Breast epithelium (tissue), 4 donors: Measurements from ENCODE around the gene SCGB1C1. TPM values are rescaled to one million over a fixed set of nuclear protein-coding genes. Genes with fewer than 3 reads are reported as not detected.

Experiments
- DNase-seq, 2 donors: peaks; one replicate each; pipeline ENCODE4 v3.0.0-alpha.2; 2019; ENCODE audit warnings: low spot score in 2 of 2
- H3K27ac ChIP-seq, 2 donors: fragments of 200-600 bp; sonication (generic) in 1 of 2; one replicate each; pipeline ENCODE4 v1.5.1; 2016 to 2019; ENCODE audit warnings: mild to moderate bottlenecking in 1 of 2
- H3K27me3 ChIP-seq, 2 donors: fragments of 200-600 bp; sonication (generic) in 1 of 2; one replicate each; pipeline versions ENCODE4 v1.5.1 to v1.6.0; 2017 to 2019; ENCODE audit warnings: control low read depth in 1 of 2, mild to moderate bottlenecking in 1 of 2
- H3K36me3 ChIP-seq: fragments of 200-600 bp; one replicate; pipeline ENCODE4 v1.5.1; 2019
- H3K4me1 ChIP-seq, 2 donors: fragments of 200-600 bp; sonication (generic); one replicate each; pipeline ENCODE4 v1.5.1; 2016 to 2019; ENCODE audit warnings: control low read depth in 1 of 2
- H3K4me3 ChIP-seq, 3 donors: fragments of 200-600 bp; sonication (generic); 1 replicate in 2 of 3; 2 replicates in 1 of 3; pipeline ENCODE4 v1.5.1; 2016 to 2019; ENCODE audit warnings: mild to moderate bottlenecking in 3 of 3, moderate library complexity in 2 of 3
- H3K9me3 ChIP-seq, 2 donors: fragments of 200-600 bp; sonication (generic) in 1 of 2; one replicate each; pipeline ENCODE4 v1.5.1; 2016 to 2019; ENCODE audit warnings: control low read depth in 1 of 2
- POLR2A ChIP-seq: fragments of 450-650 bp; IDR thresholded peaks from one replicate; pipeline ENCODE4 v1.6.1; 2016; ENCODE audit warnings: antibody characterized with exemption, mild to moderate bottlenecking, moderate library complexity
- POLR2AphosphoS5 ChIP-seq, 3 donors: sonication (generic); formaldehyde crosslinking; IDR thresholded peaks; one replicate each; pipeline ENCODE4 v1.6.1; 2017; ENCODE audit warnings: antibody characterized with exemption in 3 of 3
- intact Hi-C: fragments of 100-400 bp; cut with DNase I; formaldehyde crosslinking; loops from one replicate; pipeline ENCODE4 v1.15.1; 2023; ENCODE audit warnings: low total_unique reads
- total RNA-seq, 3 donors: library from RNA; depleted of rRNA; stranded (reverse); fragments of >200 nt; gene quantifications; one replicate each; pipeline ENCODE4 v1.1.0, GENCODE V29; 2016
- TF ChIP-seq, protein P1 (sequence below), 3 donors: fragments of 450-650 bp; IDR thresholded peaks; one replicate each; pipeline ENCODE4 v1.5.1; 2016 to 2017; ENCODE audit warnings: antibody characterized with exemption in 3 of 3, mild to moderate bottlenecking in 3 of 3, moderate library complexity in 3 of 3

Gene SCGB1C1
- total RNA-seq, 3 donors from 2014 or later = not detected

DNA sequence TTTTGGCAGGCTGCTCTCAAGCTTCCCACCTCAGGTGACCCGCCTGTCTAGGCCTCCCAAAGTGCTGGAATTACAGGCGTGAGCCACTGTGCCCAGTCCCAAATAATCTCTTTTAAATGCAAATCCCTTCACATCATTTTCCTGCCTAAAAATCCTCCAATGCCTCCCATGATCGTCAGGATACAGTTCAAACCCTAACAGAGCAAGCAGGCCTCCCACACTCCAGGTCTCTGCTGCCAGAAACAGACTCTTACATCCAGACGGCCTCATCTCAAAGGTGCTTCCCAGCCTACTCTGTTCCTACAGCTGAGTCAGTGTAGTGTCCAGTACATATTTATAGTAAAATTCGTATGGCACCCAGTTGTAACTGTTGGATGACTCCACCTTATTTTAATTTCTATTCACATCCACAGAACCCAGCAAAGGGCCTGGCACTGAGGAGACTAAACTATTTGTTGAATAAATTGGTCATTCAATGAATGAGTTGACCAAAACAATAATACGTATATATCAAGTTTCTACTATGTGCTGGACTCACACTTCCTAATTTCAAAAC is 35.0 kb downstream of the SCGB1C1 start:
- H3K27me3 ChIP-seq = no peaks in the 10 kb centered on the region
- H3K4me3 ChIP-seq = no peak overlapping the region

GRCh38 chr11:230431-230830 is 37.6 kb downstream of the SCGB1C1 start:
- no peak for DNase-seq
- no peak overlapping the region for H3K27ac ChIP-seq
- no peak overlapping the region for H3K4me3 ChIP-seq
- H3K4me1 ChIP-seq = peaks cover 0 to 6% of the 10 kb centered on the region in 2 donors
- H3K27me3 ChIP-seq = no peaks in the 10 kb centered on the region
- intact Hi-C loops = no loop called here
- no peaks in the 10 kb centered on the region for H3K36me3 ChIP-seq
- no peaks in the 10 kb centered on the region for H3K9me3 ChIP-seq
- no peak for TF ChIP-seq POLR2A
- TF ChIP-seq POLR2AphosphoS5 (IDR thresholded peaks at IDR 0.05) = no peak

More for the DNA sequence above, 35.0 kb downstream of the SCGB1C1 start:
- Histone ChIP-seq H3K4me1 (no peaks in the 10 kb centered on the region), H3K36me3 (no peaks in the 10 kb centered on the region), H3K27ac (no peak overlapping the region), H3K9me3 (no peaks in the 10 kb centered on the region)
- intact Hi-C loops = no loop called here
- TF ChIP-seq POLR2AphosphoS5 (IDR thresholded peaks at IDR 0.05) (no peak), POLR2A (no peak)
- TF ChIP-seq, protein P1, sequence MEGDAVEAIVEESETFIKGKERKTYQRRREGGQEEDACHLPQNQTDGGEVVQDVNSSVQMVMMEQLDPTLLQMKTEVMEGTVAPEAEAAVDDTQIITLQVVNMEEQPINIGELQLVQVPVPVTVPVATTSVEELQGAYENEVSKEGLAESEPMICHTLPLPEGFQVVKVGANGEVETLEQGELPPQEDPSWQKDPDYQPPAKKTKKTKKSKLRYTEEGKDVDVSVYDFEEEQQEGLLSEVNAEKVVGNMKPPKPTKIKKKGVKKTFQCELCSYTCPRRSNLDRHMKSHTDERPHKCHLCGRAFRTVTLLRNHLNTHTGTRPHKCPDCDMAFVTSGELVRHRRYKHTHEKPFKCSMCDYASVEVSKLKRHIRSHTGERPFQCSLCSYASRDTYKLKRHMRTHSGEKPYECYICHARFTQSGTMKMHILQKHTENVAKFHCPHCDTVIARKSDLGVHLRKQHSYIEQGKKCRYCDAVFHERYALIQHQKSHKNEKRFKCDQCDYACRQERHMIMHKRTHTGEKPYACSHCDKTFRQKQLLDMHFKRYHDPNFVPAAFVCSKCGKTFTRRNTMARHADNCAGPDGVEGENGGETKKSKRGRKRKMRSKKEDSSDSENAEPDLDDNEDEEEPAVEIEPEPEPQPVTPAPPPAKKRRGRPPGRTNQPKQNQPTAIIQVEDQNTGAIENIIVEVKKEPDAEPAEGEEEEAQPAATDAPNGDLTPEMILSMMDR (IDR thresholded peaks at IDR 0.05) = no peak
- DNase-seq = no peak

DNA sequence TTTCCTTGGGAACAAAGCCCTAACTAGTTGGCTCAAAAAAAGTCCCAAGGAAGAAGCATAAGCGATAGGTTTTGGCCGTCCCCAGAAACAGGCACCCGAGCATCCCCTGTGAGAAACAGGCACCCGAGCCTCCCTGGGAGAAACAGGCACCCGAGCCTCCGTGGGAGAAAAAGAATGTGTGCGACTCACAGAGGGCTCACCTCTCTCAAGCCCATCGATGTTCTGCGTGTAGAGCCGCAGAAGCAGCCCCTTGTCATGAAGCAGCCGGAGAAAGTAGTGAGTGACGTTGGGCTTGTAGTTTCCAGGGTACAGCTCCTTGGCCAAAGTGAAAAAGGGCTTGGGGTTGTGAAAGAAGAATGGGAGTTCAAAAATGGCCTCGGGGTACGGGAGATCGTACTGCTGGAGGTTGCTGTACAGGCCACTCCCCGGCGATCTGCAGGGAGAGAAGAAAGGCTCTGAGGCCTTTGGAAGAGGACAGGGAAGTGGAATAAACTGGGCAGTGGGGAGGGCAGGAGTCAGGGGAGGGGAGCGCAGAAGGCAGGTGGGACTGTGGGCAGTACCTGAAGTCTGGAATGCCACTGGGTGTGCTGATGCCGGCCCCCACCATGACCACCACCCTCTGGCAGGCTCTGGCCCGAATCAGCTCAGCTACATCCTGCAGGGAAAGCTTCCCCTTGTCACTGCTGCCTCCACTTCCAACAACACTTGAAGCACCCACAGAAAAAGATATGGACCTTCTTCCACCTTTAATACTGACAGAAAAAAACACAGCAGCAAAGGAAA is 40.1 kb downstream of the SCGB1C1 start:
- DNase-seq = peak in 1 of 2 donors; percentile 53
- Histone ChIP-seq H3K36me3 (no peaks in the 10 kb centered on the region), H3K4me1 (peaks cover under 1 to 12% of the 10 kb centered on the region in 2 donors), H3K4me3 (peak overlapping the region in 2 of 3 donors; percentile 8 to 22), H3K27ac (peak overlapping the region; percentile 43 to 66), H3K9me3 (no peaks in the 10 kb centered on the region), H3K27me3 (no peaks in the 10 kb centered on the region)
- TF ChIP-seq POLR2A = no peak
- TF ChIP-seq POLR2AphosphoS5 (IDR thresholded peaks at IDR 0.05) = no peak
- TF ChIP-seq, protein P1 (IDR thresholded peaks at IDR 0.05) = no peak
- intact Hi-C loops = no loop called here

- H3K27ac ChIP-seq = peak overlapping the region in 1 of 2 donors; percentile 96
- DNase-seq = peak in 1 of 2 donors; percentile 30
These were observed 42.3 kb downstream of the SCGB1C1 start for GRCh38 chr11:235180-235579.

GRCh38 chr11:235609-235996 is 42.7 kb downstream of the SCGB1C1 start:
- H3K9me3 ChIP-seq = no peaks in the 10 kb centered on the region
- no peaks in the 10 kb centered on the region for H3K36me3 ChIP-seq
- intact Hi-C loops = no loop called here
- no peak for TF ChIP-seq POLR2A
- no peak for TF ChIP-seq POLR2AphosphoS5 (IDR thresholded peaks at IDR 0.05)
- TF ChIP-seq, protein P1 (IDR thresholded peaks at IDR 0.05) = no peak
- peak overlapping the region; percentile 81 to 99 (median 98) for H3K4me3 ChIP-seq
- no peaks in the 10 kb centered on the region for H3K27me3 ChIP-seq
- no peak for DNase-seq
- peak overlapping the region; percentile 96 to 98 for H3K27ac ChIP-seq
- peaks cover 3 to 16% of the 10 kb centered on the region in 2 donors for H3K4me1 ChIP-seq

More at GRCh38 chr11:235180-235579, 42.3 kb downstream of the SCGB1C1 start:
- Histone ChIP-seq H3K27me3 (no peaks in the 10 kb centered on the region), H3K36me3 (no peaks in the 10 kb centered on the region), H3K9me3 (no peaks in the 10 kb centered on the region), H3K4me1 (peaks cover 3 to 16% of the 10 kb centered on the region in 2 donors), H3K4me3 (peak overlapping the region; percentile 81 to 99 (median 98))
- TF ChIP-seq POLR2AphosphoS5 (IDR thresholded peaks at IDR 0.05) (no peak), POLR2A (no peak)
- TF ChIP-seq, protein P1 (IDR thresholded peaks at IDR 0.05) = no peak
- intact Hi-C loops = no loop called here
